Measurements from ENCODE around the gene PNMA6E.

PNMA6E gene

GRCh38 chrX:153379971-153380581 lies 21.1 kb downstream of the PNMA6E start:
- Mint-ChIP-seq H3K36me3 (ENCODE audit: low read depth) (no peaks in the 10 kb centered on the region), H3K4me1 (no peaks in the 10 kb centered on the region), H3K27me3 (ENCODE audit: low read depth, poor library complexity) (peaks cover 8% of the 10 kb centered on the region), H3K9me3 (peaks cover 51% of the 10 kb centered on the region), H3K4me3 (no peak overlapping the region), H3K27ac (no peak overlapping the region)
- TF ChIP-seq, protein P1, sequence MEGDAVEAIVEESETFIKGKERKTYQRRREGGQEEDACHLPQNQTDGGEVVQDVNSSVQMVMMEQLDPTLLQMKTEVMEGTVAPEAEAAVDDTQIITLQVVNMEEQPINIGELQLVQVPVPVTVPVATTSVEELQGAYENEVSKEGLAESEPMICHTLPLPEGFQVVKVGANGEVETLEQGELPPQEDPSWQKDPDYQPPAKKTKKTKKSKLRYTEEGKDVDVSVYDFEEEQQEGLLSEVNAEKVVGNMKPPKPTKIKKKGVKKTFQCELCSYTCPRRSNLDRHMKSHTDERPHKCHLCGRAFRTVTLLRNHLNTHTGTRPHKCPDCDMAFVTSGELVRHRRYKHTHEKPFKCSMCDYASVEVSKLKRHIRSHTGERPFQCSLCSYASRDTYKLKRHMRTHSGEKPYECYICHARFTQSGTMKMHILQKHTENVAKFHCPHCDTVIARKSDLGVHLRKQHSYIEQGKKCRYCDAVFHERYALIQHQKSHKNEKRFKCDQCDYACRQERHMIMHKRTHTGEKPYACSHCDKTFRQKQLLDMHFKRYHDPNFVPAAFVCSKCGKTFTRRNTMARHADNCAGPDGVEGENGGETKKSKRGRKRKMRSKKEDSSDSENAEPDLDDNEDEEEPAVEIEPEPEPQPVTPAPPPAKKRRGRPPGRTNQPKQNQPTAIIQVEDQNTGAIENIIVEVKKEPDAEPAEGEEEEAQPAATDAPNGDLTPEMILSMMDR (IDR thresholded peaks at IDR 0.05): no peak
- DNase-seq: no peak

DNA sequence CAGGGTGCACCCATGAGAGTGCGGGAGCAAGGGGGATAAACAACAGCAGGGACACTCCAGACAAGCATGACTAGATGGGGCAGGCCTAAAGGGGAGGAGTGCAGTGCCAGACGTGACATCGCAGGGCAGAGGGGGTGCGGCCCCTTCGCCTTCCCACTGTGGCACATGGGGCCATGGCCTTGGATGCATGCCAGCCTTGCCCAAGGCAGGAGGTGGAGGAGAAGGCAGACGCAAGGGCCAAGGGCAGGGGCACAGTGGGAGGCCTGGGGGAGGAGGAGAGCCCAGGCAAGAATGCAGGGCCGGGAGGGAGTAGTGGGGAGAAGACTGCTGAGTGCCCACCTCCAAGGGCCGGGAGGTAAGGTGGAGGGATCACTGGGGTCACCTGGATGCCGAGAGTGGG lies 21.6 kb downstream of the PNMA6E start:
- H3K4me3 Mint-ChIP-seq: no peak overlapping the region
- no peak for DNase-seq
- H3K4me1 Mint-ChIP-seq: no peaks in the 10 kb centered on the region
- H3K36me3 Mint-ChIP-seq (ENCODE audit: low read depth): no peaks in the 10 kb centered on the region
- H3K9me3 Mint-ChIP-seq: peaks cover 57% of the 10 kb centered on the region
- no peak overlapping the region for H3K27ac Mint-ChIP-seq
- peaks cover 11% of the 10 kb centered on the region for H3K27me3 Mint-ChIP-seq (ENCODE audit: low read depth, poor library complexity)
- TF ChIP-seq, protein P1 (IDR thresholded peaks at IDR 0.05): no peak

GRCh38 chrX:153378607-153379006 lies 22.5 kb downstream of the PNMA6E start:
- no peaks in the 10 kb centered on the region for H3K4me1 Mint-ChIP-seq
- DNase-seq: no peak
- no peaks in the 10 kb centered on the region for H3K36me3 Mint-ChIP-seq (ENCODE audit: low read depth)
- H3K27me3 Mint-ChIP-seq (ENCODE audit: low read depth, poor library complexity): peaks cover 11% of the 10 kb centered on the region
- H3K4me3 Mint-ChIP-seq: no peak overlapping the region
- TF ChIP-seq, protein P1 (IDR thresholded peaks at IDR 0.05): no peak
- H3K27ac Mint-ChIP-seq: no peak overlapping the region
- H3K9me3 Mint-ChIP-seq: peaks cover 60% of the 10 kb centered on the region

- no peaks in the 10 kb centered on the region for H3K36me3 Mint-ChIP-seq (ENCODE audit: low read depth)
- TF ChIP-seq, protein P1 (IDR thresholded peaks at IDR 0.05): no peak
- H3K27ac Mint-ChIP-seq: no peak overlapping the region
- no peak overlapping the region for H3K4me3 Mint-ChIP-seq
- DNase-seq: no peak
- H3K27me3 Mint-ChIP-seq (ENCODE audit: low read depth, poor library complexity): peaks cover 11% of the 10 kb centered on the region
- H3K4me1 Mint-ChIP-seq: peaks cover 3% of the 10 kb centered on the region
- peaks cover 68% of the 10 kb centered on the region for H3K9me3 Mint-ChIP-seq
These were observed 23.4 kb downstream of the PNMA6E start for GRCh38 chrX:153377727-153378126.

DNA sequence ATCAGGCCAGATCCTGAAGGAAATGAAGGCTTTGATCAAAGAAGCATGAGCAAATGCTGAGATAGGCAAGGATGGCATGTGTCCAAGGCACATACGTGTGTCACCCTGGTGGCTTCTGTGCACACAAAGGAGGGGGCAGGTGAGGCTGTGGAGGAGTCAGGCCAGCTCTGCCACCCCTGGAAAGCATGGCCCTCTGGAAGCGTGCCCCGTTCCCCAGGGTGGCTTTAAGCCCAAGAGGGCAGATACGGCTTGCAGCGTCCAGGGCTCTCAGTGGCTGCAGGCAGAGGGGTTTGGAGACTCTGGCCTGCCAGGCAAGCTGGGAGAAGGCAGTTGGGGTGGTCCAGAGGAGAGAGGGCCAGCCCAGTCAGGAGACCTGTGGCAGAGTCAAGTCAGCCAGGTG lies 25.6 kb downstream of the PNMA6E start:
- no peak overlapping the region for H3K27ac Mint-ChIP-seq
- no peak for DNase-seq
- TF ChIP-seq, protein P1 (IDR thresholded peaks at IDR 0.05): no peak
- peaks cover 21% of the 10 kb centered on the region for H3K4me1 Mint-ChIP-seq
- peaks cover 80% of the 10 kb centered on the region for H3K9me3 Mint-ChIP-seq
- no peak overlapping the region for H3K4me3 Mint-ChIP-seq
- no peaks in the 10 kb centered on the region for H3K36me3 Mint-ChIP-seq (ENCODE audit: low read depth)
- peaks cover 11% of the 10 kb centered on the region for H3K27me3 Mint-ChIP-seq (ENCODE audit: low read depth, poor library complexity)

DNA sequence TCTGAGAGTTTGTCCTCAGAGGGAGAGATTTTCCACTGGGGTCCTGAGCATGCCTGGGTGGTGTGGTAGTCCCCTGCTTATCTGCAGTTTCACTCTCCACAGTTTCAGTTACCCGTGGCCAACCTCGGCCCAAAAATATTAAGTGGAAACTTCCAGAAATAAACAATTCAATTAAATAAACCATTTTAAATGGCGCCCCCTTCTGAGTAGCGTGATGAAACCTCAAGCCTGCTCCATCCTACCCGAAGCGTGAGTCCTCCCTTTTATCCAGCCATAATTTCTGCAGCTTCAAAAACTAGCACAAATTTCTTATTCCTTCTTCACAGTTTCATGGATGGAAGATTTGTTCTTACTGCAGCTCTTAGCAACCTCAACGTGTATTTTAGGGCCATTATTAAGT lies 26.7 kb downstream of the PNMA6E start:
- Mint-ChIP-seq H3K27ac (no peak overlapping the region), H3K4me1 (peaks cover 23% of the 10 kb centered on the region), H3K4me3 (no peak overlapping the region), H3K9me3 (peaks cover 85% of the 10 kb centered on the region), H3K36me3 (ENCODE audit: low read depth) (no peaks in the 10 kb centered on the region), H3K27me3 (ENCODE audit: low read depth, poor library complexity) (peaks cover 11% of the 10 kb centered on the region)
- TF ChIP-seq, protein P1 (IDR thresholded peaks at IDR 0.05): no peak
- no peak for DNase-seq

Data from nephron progenitor cell (in vitro differentiated cells).